Activated CD8-positive, alpha-beta memory T cell treated with anti-CD3 and anti-CD28 coated beads, Interleukin-2, amount 10 ng/mL, durations not matched to agents 7 days and 5 days (primary cell): ENCODE measurements around the gene DSEL. TPM values are rescaled to one million over a fixed set of nuclear protein-coding genes. Genes with fewer than 3 reads are reported as not detected.

Experiments
- ATAC-seq: fragments of 150-1000 bp; cut with Tn5 transposase; one replicate; pipeline ENCODE4 v1.10.0; 2021; ENCODE audit warnings: moderate library complexity
- CTCF ChIA-PET: fragments of 350-600 bp; sonication (Branson Sonifier 250); formaldehyde crosslinking; loops from one replicate; lab custom pipeline; 2021; ENCODE audit warnings: antibody characterized with exemption; lab: Charles Lee
- DNase-seq: peaks from one replicate; pipeline ENCODE4 v3.0.0-alpha.2; 2020
- H3K27ac Mint-ChIP-seq: one replicate; pipeline ENCODE4 v1.8.0; 2021; ENCODE audit warnings: mild to moderate bottlenecking, mixed read lengths
- H3K27me3 Mint-ChIP-seq: one replicate; pipeline ENCODE4 v1.8.0; 2021; ENCODE audit warnings: mixed read lengths
- H3K36me3 Mint-ChIP-seq: one replicate; pipeline ENCODE4 v1.8.0; 2021; ENCODE audit warnings: mild to moderate bottlenecking, mixed read lengths
- H3K4me1 Mint-ChIP-seq: one replicate; pipeline ENCODE4 v1.8.0; 2021; ENCODE audit warnings: mixed read lengths
- H3K4me3 Mint-ChIP-seq: one replicate; pipeline ENCODE4 v1.8.0; 2021; ENCODE audit warnings: mild to moderate bottlenecking, moderate library complexity, mixed read lengths
- H3K9me3 Mint-ChIP-seq: one replicate; pipeline ENCODE4 v1.8.0; 2022; ENCODE audit warnings: low read depth, mixed read lengths
- total RNA-seq, 2 experiments: library from RNA; stranded (reverse); gene quantifications; one replicate each; pipeline ENCODE4 v1.2.3, GENCODE V29; 2021

DSEL gene
- total RNA-seq, 2 experiments from 2014 or later, result 0.05 to 0.06 TPM

GRCh38 chr18:67484458-67484857, 32.1 kb downstream of the DSEL start:
- no peaks in the 10 kb centered on the region for H3K9me3 Mint-ChIP-seq
- no peaks in the 10 kb centered on the region for H3K36me3 Mint-ChIP-seq
- no peak for ATAC-seq
- H3K27me3 Mint-ChIP-seq, result peaks cover 2% of the 10 kb centered on the region
- no peak for DNase-seq
- CTCF ChIA-PET, result no interaction called here
- no peaks in the 10 kb centered on the region for H3K4me1 Mint-ChIP-seq
- H3K4me3 Mint-ChIP-seq, result no peak overlapping the region
- H3K27ac Mint-ChIP-seq, result no peak overlapping the region

DNA sequence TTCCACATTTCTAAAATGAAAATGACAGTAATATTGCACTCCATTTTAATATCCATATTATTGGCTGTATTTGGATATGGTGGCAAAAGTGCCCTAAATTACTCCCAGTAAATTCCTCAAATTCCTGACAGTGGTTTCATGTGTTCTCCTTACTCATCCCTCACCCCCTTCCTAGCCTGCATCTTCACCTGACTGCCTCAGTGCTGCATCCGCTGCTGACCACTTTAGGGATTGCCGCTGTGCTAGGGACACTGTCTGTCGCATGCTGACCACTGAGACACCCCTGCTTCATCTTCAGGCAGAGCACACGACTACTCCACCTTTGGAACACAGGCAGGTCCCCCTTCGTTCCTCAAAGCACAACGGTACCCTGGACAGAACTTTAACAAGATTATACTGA, 32.6 kb downstream of the DSEL start:
- DNase-seq (no peak), ATAC-seq (no peak)
- H3K9me3 Mint-ChIP-seq, result no peaks in the 10 kb centered on the region
- H3K27me3 Mint-ChIP-seq, result peaks cover 2% of the 10 kb centered on the region
- CTCF ChIA-PET, result no interaction called here
- H3K4me1 Mint-ChIP-seq, result no peaks in the 10 kb centered on the region
- no peaks in the 10 kb centered on the region for H3K36me3 Mint-ChIP-seq
- no peak overlapping the region for H3K27ac Mint-ChIP-seq
- H3K4me3 Mint-ChIP-seq, result no peak overlapping the region

DNA sequence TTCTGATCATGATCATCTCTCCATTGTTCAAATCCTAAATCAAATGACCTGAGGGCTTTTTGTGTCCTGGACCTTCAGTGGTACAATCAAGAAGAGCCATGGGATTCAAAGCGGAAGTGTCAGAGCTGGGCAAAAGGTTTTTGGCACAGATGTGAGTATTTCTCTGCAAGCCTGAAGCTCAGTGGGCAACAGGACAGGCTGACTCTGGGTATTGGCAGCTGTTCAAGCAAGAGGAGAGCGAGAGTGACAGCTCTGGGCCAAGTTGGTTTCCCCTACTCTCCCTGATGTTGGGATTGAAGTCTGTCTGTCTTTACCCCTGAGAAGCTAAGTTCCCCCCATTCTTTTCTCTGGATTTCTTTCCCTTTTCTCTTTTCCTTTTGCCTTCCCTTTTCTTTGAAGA, 33.3 kb downstream of the DSEL start:
- no peak overlapping the region for H3K27ac Mint-ChIP-seq
- no peak for ATAC-seq

DNA sequence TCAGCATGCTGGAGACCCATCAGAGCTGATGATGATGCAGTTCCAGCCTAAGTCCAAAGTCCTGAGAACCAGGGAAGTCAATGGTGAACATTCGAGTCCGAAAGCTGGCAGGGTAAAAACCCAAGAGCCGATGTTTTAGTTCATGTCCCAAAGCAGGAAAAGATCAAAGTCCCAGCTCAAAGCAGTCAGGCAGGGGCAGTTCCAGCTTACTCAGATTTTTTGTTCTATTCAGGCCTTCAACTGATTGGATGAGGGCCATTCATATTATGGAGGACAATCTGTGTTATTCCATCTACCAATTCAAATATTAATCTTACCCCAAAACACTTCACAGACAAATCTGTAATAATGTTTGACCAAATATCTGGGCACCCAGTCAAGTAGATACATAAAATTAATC, 38.3 kb downstream of the DSEL start:
- CTCF ChIA-PET, result no interaction called here
- H3K27ac Mint-ChIP-seq, result no peak overlapping the region
- no peaks in the 10 kb centered on the region for H3K36me3 Mint-ChIP-seq
- no peaks in the 10 kb centered on the region for H3K9me3 Mint-ChIP-seq
- H3K27me3 Mint-ChIP-seq, result no peaks in the 10 kb centered on the region
- H3K4me3 Mint-ChIP-seq, result no peak overlapping the region
- DNase-seq (no peak), ATAC-seq (no peak)
- no peaks in the 10 kb centered on the region for H3K4me1 Mint-ChIP-seq

More for the DNA sequence above, 33.3 kb downstream of the DSEL start:
- Mint-ChIP-seq H3K4me1 (no peaks in the 10 kb centered on the region), H3K4me3 (no peak overlapping the region), H3K27me3 (peaks cover 2% of the 10 kb centered on the region), H3K36me3 (no peaks in the 10 kb centered on the region), H3K9me3 (no peaks in the 10 kb centered on the region)
- DNase-seq, result no peak
- CTCF ChIA-PET, result no interaction called here

GRCh38 chr18:67477522-67477921, 39.0 kb downstream of the DSEL start:
- H3K4me1 Mint-ChIP-seq, result no peaks in the 10 kb centered on the region
- no peaks in the 10 kb centered on the region for H3K36me3 Mint-ChIP-seq
- no peak overlapping the region for H3K4me3 Mint-ChIP-seq
- no peak overlapping the region for H3K27ac Mint-ChIP-seq
- no peaks in the 10 kb centered on the region for H3K9me3 Mint-ChIP-seq
- ATAC-seq, result no peak
- no peak for DNase-seq
- H3K27me3 Mint-ChIP-seq, result no peaks in the 10 kb centered on the region
- CTCF ChIA-PET, result no interaction called here

DNA sequence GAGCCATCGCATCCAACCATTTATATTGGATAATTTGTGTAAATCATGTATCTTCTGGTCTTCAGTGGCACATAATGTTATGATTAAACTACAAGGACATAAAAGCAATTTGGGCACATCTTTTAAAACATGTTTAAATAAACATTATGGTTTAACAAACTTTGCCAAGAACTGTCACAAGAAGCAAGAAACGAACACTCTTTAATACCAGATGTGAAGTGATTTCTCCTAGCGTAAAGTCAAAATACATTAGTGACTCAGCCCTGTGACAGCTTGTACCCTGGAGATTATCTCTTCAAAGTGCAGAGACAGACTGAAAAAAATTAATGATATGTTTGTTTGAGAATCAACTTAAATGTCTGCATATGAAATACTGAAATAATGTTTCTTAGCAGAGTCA, 39.9 kb downstream of the DSEL start:
- DNase-seq, result no peak
- no peaks in the 10 kb centered on the region for H3K4me1 Mint-ChIP-seq
- CTCF ChIA-PET, result no interaction called here
- ATAC-seq, result no peak
- H3K4me3 Mint-ChIP-seq, result no peak overlapping the region
- no peaks in the 10 kb centered on the region for H3K27me3 Mint-ChIP-seq
- no peak overlapping the region for H3K27ac Mint-ChIP-seq
- H3K36me3 Mint-ChIP-seq, result no peaks in the 10 kb centered on the region
- H3K9me3 Mint-ChIP-seq, result no peaks in the 10 kb centered on the region

DNA sequence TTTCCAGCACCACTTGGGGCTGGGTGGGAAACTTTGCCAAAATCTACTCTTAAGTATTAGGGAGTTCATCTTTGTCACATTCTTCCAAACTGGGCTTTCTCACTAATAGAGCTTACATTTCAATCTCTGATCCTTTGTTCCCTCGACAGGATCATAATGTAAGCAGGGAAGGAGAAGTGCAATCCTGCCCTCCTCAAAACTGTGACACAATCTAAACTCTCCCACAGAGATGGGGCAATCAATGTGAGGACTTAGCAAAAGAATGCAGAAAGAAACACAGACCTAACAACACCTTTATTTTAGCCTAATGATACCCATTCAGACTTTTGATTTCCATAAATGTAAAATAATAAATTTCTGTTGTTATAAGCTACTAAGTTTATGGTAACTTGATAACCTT, 40.8 kb downstream of the DSEL start:
- Mint-ChIP-seq H3K27ac (no peak overlapping the region), H3K36me3 (no peaks in the 10 kb centered on the region), H3K27me3 (peaks cover 2% of the 10 kb centered on the region), H3K4me1 (no peaks in the 10 kb centered on the region), H3K9me3 (no peaks in the 10 kb centered on the region), H3K4me3 (no peak overlapping the region)
- CTCF ChIA-PET, result no interaction called here
- DNase-seq, result no peak
- no peak for ATAC-seq

- H3K9me3 Mint-ChIP-seq, result no peaks in the 10 kb centered on the region
- H3K27ac Mint-ChIP-seq, result no peak overlapping the region
- H3K36me3 Mint-ChIP-seq, result no peaks in the 10 kb centered on the region
- peaks cover 2% of the 10 kb centered on the region for H3K27me3 Mint-ChIP-seq
- peaks cover 6% of the 10 kb centered on the region for H3K4me1 Mint-ChIP-seq
- DNase-seq (no peak), ATAC-seq (no peak)
- no peak overlapping the region for H3K4me3 Mint-ChIP-seq
- CTCF ChIA-PET, result no interaction called here
Observed at GRCh38 chr18:67468038-67468437, 48.5 kb downstream of the DSEL start.

DNA sequence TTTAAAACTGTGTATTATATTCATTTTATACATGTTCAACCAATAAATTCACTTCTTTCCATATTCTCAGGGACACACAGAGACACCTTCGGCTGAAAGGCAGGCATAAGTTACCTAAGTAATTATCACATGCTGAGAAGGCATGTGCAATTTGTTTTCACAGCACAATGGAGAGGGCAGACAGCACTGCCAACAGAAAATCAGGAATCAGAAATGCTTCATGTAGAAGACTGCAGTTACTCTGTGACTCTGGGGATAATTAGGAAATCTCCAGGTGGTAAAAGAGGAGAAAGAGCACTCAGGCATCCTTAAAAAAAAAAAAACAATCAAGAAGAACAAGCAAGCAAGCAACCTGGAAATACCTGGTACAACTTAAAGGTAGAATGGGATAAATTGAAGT, 49.3 kb downstream of the DSEL start:
- H3K27me3 Mint-ChIP-seq, result peaks cover 2% of the 10 kb centered on the region
- H3K27ac Mint-ChIP-seq, result no peak overlapping the region
- H3K9me3 Mint-ChIP-seq, result no peaks in the 10 kb centered on the region
- H3K36me3 Mint-ChIP-seq, result no peaks in the 10 kb centered on the region
- no peak overlapping the region for H3K4me3 Mint-ChIP-seq
- CTCF ChIA-PET, result no interaction called here
- peaks cover 6% of the 10 kb centered on the region for H3K4me1 Mint-ChIP-seq
- ATAC-seq, result no peak
- DNase-seq, result no peak

GRCh38 chr18:67464499-67464898, 52.0 kb downstream of the DSEL start:
- no peaks in the 10 kb centered on the region for H3K27me3 Mint-ChIP-seq
- no peaks in the 10 kb centered on the region for H3K36me3 Mint-ChIP-seq
- no peak overlapping the region for H3K4me3 Mint-ChIP-seq
- peaks cover 6% of the 10 kb centered on the region for H3K4me1 Mint-ChIP-seq
- CTCF ChIA-PET, result no interaction called here
- ATAC-seq (no peak), DNase-seq (no peak)
- H3K27ac Mint-ChIP-seq, result no peak overlapping the region
- H3K9me3 Mint-ChIP-seq, result no peaks in the 10 kb centered on the region

DNA sequence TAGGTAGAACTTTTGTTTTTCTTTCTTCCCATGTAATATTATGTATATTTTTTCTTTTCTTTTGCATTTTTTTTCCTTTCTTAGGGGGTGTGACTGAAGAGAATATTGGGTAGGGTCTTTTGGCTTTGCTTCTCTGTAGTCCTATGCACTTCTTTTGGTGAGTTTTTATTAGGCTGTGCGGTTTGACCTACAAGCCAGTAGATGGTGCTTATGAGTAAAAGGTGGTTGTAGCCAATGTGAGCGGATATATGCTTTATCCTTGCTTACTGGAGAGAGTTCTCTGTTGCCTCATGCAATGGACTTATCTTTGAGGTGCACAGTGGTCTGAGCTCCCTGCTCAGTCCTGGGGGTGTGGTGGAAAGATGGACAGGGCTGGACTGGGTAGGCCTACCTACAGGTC, 52.7 kb downstream of the DSEL start:
- Mint-ChIP-seq H3K27me3 (no peaks in the 10 kb centered on the region), H3K36me3 (no peaks in the 10 kb centered on the region), H3K4me3 (no peak overlapping the region), H3K4me1 (peaks cover 6% of the 10 kb centered on the region), H3K27ac (no peak overlapping the region), H3K9me3 (no peaks in the 10 kb centered on the region)
- CTCF ChIA-PET, result no interaction called here
- ATAC-seq (no peak), DNase-seq (no peak)

GRCh38 chr18:67456711-67457110, 59.8 kb downstream of the DSEL start:
- CTCF ChIA-PET, result no interaction called here
- Mint-ChIP-seq H3K4me1 (peaks cover 2% of the 10 kb centered on the region), H3K27ac (no peak overlapping the region), H3K4me3 (no peak overlapping the region), H3K27me3 (no peaks in the 10 kb centered on the region), H3K36me3 (no peaks in the 10 kb centered on the region), H3K9me3 (no peaks in the 10 kb centered on the region)
- DNase-seq (no peak), ATAC-seq (no peak)
